CD4-positive, alpha-beta T cell treated with Interleukin-21 for 1 hour (primary cell): Measurements from ENCODE around the gene VIM.
"Not testable (repeated sequence)": the region's sequence is repeated elsewhere in the genome, so short reads cannot be mapped to it uniquely, and the experiment has no call there.

Source experiments
- DNase-seq: peaks from one replicate; pipeline ENCODE4 v3.0.0-alpha.2; 2020

VIM gene

DNA sequence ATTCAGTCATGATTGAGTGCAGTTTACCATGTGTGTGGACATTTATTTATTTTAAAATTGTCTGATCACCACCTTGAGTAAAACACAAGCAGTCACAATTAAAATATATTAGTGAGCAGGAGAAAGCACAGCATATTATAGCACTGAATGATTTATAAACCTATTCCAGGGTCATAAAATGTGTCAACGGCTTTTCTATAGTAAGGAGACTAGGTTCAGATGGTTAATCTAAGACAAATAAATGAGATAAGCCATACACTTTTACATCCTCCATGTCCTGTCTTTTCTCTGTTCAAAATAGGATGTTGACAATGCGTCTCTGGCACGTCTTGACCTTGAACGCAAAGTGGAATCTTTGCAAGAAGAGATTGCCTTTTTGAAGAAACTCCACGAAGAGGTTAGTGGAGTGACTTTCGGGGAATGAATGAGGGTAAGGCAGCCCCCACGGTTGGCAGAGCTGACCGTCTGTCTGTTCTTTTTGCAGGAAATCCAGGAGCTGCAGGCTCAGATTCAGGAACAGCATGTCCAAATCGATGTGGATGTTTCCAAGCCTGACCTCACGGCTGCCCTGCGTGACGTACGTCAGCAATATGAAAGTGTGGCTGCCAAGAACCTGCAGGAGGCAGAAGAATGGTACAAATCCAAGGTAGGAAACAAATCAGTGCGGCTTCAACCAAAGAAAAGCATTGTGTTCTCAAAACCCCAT, 5.4 kb downstream of the VIM start:
- no peak for DNase-seq

DNA sequence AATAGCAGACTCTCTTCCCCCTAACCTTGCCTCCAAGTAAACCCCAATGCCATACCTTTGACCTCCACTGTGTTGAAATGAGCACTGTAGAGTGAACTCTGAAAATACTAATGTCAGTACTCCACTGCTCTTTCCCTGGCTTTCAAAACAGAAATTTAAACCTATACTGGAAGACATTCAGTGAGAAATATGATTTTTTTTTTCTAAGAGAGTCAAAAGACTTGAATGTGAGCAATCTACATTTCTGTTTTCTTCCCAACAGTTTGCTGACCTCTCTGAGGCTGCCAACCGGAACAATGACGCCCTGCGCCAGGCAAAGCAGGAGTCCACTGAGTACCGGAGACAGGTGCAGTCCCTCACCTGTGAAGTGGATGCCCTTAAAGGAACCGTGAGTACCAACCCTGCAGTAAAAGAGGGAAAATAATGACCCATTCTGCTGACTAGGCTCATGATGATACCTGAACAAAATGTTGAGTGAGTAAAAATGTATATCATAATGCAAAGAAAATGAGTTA, 6.4 kb downstream of the VIM start:
- DNase-seq = no peak

DNA sequence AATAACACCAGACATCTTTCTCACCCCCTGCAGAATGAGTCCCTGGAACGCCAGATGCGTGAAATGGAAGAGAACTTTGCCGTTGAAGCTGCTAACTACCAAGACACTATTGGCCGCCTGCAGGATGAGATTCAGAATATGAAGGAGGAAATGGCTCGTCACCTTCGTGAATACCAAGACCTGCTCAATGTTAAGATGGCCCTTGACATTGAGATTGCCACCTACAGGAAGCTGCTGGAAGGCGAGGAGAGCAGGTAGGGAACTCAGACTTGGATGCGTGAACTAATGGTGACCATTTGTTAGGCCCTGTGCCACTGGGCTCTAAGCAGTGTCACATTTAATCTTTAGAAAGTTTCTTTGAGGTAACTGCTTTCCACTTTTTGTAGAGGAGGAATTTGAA, 7.1 kb downstream of the VIM start:
- no peak for DNase-seq

DNA sequence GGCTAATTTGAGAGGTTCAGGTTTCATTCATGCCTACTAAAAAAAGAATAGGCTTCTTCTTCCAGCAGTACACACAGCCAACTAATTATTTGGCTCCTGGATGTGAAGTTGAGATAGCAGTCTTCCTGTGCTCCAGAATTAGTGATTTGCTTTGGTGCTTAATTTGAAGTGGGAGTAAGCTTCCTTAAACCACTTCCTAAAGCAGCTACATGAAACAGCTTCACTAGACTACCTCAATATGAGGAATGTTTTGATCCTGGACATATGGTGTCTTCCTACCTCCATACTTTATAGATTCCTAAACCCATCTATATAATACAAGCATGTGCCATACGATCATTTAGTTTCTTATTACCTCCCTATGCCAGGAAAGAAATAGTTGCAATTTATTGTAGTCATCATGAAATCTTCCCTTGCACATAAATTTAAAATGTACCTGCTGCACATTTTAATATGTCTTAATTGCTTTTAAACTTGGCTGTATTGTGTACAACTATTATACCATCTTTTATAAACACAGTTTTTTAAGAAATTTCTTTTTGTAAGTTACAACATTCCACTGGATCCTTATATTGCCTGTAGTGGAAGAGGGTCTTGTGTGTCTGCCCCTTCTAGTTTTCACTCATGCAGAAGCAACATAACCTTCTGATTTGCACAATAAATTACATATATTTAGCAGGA, 8.6 kb downstream of the VIM start:
- DNase-seq = no peak

DNA sequence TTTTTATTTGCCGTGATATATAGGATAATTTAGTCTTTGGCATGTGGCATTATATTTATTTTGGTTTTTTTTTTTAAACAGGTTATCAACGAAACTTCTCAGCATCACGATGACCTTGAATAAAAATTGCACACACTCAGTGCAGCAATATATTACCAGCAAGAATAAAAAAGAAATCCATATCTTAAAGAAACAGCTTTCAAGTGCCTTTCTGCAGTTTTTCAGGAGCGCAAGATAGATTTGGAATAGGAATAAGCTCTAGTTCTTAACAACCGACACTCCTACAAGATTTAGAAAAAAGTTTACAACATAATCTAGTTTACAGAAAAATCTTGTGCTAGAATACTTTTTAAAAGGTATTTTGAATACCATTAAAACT, 9.1 kb downstream of the VIM start:
- DNase-seq = no peak

DNA sequence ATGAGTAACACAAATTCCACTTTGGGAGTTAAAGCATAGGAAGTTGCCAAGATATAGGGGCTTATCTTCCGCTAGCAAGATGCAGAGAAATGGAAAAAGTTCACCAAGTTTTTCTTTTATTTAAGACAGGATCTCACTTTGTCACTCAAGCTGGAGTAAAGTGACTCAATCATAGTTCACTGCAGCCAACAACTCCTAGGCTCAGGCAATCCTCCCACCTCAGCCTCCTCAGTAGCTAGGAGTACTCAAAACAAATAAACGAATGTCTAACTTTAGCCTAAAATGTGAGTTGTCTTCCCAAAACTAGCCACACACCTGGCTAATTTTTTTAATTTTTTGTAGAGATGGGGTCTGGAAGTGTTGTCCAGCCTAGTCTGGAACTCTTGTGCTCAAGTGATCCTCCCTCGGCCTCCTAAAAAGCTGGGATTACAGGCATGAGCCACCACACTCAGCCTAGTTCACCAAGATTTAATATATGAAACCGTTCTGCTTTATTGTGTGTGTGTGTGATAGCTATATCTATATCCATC, 9.9 kb downstream of the VIM start:
- no peak for DNase-seq

DNA sequence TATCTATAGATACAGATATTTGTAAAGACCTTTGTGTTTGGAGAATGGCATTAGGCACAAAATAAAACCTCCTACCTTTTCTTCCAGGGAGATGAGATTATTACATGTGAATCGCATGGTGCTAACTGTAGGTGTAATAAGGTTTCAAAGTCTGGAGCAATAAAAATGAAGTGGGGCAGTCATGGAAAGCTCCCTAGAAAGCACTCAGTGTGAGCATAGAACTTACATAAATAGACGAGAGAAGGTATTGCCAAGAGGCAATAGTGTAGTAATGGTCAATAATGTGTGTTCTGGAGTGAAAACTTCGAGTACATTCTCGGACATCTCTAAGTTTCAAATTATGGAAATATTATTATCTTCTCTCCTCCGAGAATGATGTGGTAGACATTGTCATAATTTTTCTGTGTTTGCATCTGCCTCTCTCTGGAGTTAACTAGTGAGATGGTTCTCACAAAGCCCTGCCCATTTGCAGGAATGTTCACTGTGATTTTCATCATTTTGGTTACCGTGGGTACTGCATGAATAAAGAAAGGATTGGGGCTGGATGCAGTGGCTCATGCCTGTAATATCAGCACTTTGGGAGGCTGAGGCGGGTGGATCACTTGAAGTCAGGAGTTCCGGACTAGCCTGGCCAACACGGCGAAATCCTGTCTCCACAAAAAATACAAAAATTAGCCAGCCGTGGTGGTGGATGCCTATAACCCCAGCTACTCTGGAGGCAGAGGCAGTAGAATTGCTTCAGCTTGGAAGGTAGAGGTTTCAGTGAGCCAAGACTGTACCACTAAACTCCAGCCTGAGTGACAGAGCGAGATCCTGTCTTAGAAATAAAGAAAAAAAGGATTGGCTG, 10.6 kb downstream of the VIM start:
- DNase-seq = peak; percentile 51

DNA sequence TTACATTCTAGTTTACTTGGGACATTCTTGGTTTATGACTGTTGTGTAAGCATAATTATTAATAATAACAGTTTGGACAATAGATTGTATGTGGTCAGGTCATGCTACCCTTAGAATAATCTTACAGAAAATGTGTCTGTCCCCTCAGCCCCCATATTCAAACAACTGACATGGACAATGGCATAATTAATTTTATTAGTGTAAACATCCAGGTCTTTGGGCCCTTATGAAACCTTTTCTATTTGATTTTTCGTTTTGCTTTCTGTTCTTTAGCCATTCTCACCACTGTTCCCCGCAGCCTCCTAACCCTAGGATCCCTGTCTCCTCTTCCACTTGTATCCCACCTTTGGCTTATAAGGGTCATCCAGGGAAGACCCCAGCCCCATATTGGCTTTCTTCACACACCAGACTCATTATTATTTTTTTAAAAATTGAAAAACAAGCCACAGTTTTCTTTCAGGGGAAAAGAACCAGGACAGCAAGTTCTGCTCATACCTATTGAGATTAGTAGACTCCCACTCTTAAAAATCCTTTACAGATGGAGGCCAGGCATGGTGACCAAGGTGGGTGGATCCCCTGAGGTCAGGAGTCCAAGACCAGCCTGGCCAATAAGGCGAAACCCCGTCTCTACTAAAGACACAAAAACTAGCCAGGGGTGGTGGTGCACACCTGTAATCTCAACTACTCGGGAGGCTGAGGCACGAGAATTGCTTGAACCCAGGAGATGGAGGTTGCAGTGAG, 11.5 kb downstream of the VIM start:
- peak; percentile 29 for DNase-seq

DNA sequence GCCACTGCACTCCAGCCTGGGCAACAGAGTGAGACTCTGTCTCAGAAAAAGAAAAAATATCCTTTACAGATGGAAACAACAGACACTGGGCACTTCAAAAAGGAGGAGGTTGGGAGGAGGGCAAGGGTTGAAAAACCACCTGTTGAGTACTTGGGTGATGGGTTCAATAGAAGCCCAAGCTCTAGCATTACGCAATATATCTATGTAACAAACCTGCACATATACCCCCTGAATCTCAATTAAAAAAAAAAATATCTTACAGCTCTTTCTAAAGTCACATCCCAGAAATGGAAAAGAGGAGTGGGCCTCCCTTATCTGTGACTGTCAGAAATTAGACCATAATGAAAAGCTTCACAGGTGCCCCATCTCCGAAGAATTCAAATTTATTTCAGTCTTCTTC, 12.1 kb downstream of the VIM start:
- DNase-seq = no peak

DNA sequence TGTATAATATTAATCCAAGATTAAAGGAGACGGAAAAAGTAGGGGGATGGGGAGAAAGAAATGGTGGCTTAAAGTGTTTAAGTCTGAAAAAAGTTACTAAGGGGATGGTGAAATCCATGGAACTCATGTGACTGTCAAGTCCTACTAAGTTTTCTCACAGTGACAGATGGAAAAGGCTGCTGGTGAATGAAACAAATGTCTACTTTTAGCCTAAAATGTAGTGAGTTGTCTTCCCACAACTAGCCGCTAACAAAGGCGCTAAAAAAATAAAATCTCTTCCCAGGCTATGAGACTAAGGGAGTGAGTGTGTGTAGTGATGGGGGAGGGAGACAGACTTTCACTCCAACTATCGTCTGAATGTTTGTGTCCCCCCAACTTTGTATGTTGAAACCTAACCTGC, 12.6 kb downstream of the VIM start:
- DNase-seq = no peak

DNA sequence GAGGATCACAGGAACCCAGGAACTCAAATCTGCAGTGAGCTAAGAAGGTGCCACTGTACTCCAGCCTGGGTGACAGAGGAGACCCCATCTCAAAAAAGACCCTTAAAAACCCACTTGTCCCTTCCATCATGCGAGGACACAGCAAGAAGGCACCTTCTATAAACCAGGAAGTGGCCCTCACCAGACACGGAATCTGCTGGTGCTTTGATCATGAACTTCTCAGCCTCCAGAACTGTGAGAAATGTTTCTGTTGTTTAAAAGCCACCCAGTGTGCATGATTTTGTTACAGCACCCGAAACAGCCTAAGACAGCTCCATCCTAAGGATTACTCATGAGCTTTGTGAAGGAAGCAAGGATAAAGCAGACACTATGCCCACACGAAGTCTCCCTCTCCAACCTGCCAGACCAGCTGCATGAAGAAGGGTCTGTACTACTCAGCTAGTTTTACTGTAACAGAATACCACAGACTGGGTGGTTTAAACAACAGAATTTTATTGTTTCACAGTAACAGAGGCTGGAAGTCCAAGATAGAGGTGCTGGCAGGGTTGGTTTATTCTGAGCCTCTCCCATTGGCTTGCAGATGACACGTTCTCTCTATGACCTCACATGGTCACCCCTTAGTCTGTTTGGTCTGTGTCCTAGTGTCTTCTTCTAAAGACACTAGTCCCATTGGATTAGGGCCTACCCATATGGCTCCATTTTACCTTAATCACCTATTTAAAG, 13.7 kb downstream of the VIM start:
- DNase-seq = no peak

DNA sequence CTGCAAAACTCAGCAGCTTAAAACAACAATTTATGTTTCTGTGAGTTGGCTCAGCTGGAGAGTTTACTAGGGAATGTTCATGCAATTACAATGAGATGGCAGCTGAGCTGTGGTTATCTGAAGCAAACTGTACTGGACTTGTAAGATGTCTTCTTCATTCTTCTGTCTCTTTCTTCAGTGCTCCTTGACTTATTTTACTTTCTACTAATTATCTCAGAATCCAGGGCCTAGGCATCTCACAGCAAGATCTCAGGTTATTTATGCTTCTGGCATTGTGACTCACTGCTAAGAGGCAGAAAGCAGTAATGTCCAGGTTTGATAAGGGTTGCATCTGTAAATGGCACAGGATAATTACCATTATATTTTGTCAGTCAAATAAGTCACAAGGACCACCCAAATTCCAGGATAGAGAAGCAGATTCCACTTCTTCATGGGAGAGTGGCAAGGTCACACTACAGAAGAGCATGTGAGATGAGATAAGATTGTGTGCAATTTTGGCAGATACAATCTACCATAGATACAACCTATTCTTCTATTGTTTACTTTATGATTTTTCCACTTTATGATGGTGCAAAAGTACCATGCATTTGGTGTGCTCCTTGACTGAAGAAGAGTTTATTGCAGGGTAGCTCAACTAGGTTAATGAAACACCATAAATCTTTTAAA, 16.8 kb downstream of the VIM start:
- no peak for DNase-seq

DNA sequence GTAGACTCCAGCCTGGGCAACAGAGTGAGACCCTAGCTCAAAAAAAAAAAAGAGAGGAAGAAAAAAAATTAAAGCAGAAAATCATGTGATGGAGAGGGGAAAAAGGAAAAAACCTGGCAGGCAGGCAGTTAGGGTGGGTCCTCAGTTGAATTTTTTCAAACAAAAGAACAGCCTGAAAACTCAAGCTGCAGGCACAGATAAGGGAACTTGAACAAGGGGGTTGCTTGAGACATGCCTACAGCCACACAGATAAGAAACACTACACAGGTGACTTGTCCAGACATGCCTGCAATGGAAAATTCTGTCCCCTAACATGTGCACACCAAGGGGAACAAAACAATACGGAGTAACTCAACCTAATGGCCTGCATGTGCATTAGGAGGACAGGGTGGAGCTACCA, 19.2 kb downstream of the VIM start:
- no peak for DNase-seq

DNA sequence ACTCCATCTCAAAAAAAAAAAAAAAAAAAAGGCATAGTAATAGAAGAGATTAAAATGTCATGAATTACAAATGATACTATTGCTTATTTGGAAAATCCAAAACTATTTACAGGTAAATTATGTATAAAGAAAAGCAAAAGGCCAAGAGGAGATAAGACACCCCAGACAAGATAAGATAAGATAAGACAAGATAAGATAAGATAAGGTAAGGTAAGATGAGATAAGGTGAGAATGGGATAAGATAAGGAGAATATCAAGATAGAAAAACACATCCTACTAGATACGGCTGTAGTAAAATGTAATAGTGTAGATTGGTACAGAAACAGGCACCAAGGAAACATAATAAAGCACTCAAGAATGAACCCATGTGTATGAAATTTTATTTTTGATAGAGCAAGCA, 20.9 kb downstream of the VIM start:
- no peak for DNase-seq

DNA sequence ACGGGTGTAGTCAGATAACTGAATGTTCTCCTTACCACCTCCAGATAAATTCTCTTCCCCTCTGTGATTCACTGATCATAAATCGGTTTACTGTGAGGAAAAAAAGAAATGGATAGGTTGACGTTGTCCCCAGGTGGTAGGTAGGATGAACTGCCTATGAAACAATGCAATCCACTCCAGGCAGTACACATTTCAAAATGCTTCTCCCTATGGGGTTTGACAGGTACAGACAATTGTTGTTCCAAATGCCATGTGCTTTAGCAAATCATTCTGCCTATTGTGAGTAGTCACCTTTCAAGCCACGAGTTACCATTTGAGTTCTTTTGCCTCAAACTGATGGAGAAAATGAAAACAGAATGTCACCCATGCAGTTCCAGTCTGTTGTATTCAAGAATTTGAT, 21.8 kb downstream of the VIM start:
- peak; percentile 27 for DNase-seq

DNA sequence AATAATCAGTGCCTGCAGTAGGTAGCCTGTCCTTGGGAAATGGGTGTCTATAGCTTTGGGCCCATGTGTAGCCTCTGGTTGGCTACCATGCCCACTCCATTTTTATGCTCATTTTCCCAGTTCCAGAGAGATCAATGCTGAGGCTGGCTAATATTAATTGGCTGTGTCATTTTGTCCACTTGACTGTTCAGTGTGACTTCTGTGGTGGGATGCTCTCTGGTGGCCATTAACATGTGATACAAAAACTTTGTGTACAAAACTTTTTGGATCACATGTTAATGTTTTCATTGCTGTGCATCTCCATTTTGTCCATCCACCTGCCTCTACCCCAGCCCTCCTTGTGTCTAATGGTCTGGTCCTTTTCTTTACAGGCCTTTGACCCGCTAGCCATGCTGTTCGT, 22.7 kb downstream of the VIM start:
- DNase-seq = no peak

DNA sequence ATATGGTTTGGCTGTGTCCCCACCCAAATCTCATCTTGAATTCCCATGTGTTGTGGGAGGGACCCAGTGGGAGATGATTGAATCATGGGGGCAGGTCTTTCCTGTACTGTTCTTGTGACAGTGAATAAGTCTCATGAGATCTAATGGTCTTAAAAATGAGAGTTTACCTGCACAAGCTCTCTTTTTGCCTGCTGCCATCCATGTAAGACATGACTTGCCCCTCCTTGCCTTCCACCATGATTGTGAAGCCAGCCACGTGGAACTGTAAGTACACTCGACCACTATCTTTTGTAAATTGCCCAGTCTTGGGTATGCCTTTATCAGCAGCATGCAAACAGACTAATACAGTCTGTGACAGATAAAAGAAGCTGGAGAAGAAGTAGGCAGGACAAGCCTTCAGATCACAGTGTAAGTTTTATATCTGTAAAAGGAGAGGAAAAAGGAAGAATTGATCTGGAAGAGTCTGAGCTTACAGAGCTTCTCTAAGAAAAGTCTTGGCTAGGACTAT, 26.6 kb downstream of the VIM start:
- DNase-seq = not testable (repeated sequence)

DNA sequence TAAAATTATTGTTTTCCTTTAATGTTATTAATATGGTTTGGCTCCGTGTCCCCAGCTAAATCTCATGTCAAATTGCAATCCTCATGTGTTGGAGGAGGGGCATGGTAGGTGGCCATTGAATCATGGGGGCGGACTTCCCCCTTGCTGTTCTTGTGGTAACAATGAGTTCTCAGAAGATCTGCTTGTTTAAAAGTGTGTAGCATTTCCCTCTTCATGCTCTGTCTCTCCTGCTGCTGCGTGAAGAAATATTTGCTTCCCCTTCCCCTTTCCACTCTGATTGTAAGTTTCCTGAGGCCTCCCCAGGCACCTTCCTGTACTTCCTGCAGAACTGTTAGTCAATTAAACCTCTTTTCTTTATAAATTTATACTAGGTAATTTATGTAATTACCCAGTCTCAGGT, 27.5 kb downstream of the VIM start:
- DNase-seq = no peak

DNA sequence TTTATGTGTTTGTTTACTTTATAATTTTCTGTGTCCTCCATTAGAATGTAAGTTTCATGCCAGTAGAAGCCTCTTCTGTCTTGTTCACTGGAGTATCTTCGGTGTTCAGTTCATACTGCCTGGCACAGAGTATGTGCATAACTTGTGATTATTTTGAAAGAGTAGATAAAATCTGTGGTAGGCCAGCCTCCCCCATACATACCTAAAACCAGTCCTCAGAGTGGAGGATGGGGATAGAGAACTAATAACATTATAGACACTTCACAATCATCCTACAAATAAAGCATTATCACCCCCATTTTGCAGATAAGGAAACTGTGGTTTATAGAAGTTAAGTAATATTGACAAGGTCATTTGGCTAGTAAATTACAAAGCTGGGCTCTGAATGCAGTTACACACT, 28.0 kb downstream of the VIM start:
- DNase-seq = no peak

DNA sequence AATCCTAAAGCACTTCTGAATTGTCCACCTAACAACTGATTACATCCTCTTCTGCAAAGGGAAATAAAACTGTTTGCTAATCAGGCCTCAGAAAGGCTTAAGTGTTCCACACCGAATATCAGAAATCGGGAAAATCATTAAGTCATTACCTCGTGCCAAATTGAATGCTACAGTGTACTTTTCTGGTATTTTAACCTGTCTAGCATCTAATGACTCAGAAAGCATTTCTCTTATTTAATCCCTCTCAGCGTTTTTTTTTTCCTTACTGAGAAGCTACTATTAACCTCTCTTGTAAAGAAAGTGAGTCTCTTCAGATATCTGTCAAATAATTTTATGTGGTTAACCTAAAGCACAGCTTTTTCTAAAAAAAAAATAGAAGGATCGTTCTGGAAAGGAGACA, 28.6 kb downstream of the VIM start:
- DNase-seq = no peak
